ENCODE measurements around the gene MRPS23.

Gene MRPS23

DNA sequence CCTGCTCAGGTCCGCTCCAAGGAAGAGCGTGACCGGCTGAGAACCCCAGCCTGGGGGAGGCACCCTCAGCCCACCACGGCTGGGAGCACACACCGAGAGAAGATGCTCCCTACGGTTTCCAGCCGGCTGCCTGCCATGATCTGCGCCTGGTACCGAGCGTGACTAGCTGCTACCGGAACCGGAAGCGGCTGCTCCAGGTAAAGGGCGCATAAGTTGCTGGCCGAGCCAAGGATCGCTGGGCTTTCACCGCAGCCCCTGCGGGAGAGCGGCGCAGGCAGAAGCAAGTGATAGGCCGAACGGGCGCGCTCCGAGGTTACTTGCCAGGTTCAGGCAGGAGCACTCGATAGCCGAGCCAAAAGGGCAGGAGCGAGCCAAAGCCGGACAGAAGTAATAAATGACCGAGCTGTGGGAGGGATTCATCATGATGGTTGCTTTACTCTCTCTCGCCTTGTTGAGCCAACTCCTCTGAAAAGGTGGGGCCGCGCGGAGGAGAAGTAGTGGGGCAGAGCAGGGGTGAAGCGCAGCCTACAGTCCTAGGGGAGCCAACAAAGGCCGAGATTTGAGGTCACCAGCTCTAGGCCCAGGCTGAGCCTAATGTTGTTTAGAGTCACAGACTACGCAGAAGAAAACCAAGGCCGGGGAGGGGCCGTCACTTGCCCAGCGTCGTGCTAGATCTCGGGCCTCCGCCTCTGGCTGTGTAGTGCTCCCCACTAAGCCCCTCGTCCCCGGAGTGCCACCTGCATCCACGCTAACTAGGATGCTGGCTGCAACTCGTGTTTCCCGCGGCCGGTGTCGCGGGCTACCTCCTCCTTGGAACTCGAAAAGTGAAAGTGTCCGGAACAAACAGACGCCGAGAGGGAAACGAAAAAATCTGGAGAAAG is at the start of gene MRPS23:
MRPS23 (minus strand) TSS at position 171 of the 881 bp plus-strand sequence; CDS start at position 137, 34 bp downstream.
- H3K4me3 ChIP-seq (ENCODE audit: low read depth, low read length), result peak within 1 kb of the TSS; percentile 86
- peak; percentile 98 for DNase-seq (ENCODE audit: low read depth)
- TF ChIP-seq, protein P1, sequence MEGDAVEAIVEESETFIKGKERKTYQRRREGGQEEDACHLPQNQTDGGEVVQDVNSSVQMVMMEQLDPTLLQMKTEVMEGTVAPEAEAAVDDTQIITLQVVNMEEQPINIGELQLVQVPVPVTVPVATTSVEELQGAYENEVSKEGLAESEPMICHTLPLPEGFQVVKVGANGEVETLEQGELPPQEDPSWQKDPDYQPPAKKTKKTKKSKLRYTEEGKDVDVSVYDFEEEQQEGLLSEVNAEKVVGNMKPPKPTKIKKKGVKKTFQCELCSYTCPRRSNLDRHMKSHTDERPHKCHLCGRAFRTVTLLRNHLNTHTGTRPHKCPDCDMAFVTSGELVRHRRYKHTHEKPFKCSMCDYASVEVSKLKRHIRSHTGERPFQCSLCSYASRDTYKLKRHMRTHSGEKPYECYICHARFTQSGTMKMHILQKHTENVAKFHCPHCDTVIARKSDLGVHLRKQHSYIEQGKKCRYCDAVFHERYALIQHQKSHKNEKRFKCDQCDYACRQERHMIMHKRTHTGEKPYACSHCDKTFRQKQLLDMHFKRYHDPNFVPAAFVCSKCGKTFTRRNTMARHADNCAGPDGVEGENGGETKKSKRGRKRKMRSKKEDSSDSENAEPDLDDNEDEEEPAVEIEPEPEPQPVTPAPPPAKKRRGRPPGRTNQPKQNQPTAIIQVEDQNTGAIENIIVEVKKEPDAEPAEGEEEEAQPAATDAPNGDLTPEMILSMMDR (IDR thresholded peaks at IDR 0.05; ENCODE audit: control insufficient read depth, extremely low read depth, insufficient read depth), result no peak

DNA sequence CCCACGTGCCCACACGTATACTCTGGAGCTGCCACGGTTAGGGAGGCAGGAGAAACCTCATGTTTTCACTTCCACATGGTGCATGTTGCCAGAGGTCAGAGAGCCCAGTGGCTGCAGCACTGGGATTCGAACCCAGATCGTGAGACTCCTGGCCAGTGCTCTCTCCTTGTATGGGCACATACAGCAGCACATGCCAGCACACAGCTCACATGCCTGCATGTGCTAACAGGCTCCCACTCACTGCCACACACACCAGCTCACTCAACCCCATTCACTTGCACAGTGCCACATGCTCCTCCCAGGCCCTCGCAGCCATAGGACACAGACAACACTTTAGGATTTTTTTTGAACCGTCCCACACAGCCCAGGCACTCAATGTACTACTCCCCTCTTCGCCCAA is 49.5 kb upstream of the MRPS23 start:
- no peak overlapping the region for H3K4me3 ChIP-seq (ENCODE audit: low read depth, low read length)
- TF ChIP-seq, protein P1 (IDR thresholded peaks at IDR 0.05; ENCODE audit: control insufficient read depth, extremely low read depth, insufficient read depth), result no peak
- no peak for DNase-seq (ENCODE audit: low read depth)

DNA sequence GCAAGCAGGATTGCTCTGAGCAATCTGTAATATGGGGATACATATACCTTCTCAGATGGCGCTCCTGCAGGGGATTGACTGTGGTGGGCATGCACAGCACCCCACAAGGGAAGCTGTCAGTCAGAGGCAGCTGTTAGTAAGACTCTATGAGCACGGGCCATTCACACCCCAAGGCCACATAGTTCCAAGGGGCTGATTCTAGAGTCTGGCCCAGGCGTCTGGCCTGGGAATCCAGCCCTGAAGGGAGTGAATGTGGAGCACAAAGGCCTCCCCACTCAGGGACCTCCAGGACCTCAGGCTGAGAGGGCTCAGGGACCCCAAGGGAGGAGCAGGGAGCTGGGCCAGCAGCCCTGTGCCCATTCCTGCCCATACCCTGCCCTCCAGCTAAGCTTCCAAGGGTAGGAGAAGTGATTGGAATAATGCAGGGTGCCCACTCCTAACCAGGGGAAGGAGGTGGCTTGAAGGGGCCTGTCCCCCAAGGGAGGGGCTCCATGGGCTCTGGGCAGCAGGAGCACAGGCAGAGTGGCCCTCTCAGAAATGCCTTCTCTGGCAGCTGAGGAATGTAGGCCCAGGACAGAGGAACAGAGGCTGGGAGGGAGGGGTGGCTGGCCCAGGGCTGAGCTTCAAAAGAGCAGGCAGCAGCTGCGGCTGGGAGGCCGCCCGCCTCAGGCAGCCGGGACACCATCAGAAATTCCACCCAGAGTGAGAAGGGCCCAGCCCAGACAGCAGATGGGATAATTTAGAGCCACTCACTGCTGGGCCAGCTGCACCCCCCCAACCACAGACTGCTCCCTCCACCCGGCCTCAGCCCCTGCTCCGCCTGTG is 48.9 kb upstream of the MRPS23 start:
- TF ChIP-seq, protein P1 (IDR thresholded peaks at IDR 0.05; ENCODE audit: control insufficient read depth, extremely low read depth, insufficient read depth), result no peak
- H3K4me3 ChIP-seq (ENCODE audit: low read depth, low read length), result no peak overlapping the region
- no peak for DNase-seq (ENCODE audit: low read depth)

DNA sequence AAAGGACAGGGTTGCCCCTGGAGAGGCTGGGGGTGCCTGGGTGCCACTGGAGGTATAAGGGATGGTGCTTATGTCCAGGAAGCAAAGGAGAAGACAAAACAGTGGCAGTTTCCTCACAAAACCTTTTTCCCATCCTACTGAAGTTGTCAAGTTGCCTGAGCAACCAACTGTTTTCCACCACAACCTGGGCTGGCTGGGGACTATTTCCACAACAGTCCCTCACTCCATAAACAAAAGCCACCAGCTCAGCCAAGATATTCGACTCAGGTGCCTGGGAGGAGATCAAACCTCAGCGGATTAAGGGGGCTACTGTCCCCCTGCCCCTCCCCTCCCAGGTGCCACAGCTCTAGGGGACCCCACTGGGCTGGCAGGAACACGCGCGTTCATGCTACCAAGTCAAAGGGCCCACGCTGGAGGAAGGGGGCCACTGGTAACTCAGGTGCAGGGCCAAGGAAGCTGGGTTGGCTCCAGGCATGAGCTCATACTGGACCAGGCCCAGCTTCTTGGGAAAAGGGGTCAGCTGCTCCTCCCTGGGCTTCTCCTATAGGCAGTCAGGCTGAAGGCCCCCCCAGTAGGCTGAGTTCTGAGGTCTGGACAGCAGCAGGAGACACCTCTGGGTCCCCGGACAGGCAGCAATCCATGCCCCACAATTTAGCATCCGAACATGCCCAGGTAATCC is 45.7 kb upstream of the MRPS23 start:
- no peak for DNase-seq (ENCODE audit: low read depth)
- TF ChIP-seq, protein P1 (IDR thresholded peaks at IDR 0.05; ENCODE audit: control insufficient read depth, extremely low read depth, insufficient read depth), result no peak
- H3K4me3 ChIP-seq (ENCODE audit: low read depth, low read length), result no peak overlapping the region

DNA sequence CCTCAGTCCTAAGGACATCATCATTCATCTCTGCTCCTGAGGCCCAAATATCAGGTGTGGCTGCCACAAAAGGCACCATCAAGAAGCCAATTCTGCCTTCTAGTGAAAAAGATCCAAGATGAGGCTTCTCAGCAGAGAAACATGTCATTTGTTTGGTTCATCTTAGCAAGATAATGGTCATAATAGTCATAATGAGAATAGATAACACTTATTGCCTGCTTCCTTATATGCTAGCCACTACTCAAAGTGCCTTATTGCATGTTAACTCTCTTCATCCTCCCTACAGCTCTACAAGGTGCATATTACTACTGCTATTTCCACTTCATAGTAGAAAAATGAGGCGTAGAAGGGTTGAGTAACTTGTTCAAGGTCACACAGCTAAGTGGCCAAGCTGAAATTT is 45.0 kb upstream of the MRPS23 start:
- no peak for DNase-seq (ENCODE audit: low read depth)
- TF ChIP-seq, protein P1 (IDR thresholded peaks at IDR 0.05; ENCODE audit: control insufficient read depth, extremely low read depth, insufficient read depth), result no peak

DNA sequence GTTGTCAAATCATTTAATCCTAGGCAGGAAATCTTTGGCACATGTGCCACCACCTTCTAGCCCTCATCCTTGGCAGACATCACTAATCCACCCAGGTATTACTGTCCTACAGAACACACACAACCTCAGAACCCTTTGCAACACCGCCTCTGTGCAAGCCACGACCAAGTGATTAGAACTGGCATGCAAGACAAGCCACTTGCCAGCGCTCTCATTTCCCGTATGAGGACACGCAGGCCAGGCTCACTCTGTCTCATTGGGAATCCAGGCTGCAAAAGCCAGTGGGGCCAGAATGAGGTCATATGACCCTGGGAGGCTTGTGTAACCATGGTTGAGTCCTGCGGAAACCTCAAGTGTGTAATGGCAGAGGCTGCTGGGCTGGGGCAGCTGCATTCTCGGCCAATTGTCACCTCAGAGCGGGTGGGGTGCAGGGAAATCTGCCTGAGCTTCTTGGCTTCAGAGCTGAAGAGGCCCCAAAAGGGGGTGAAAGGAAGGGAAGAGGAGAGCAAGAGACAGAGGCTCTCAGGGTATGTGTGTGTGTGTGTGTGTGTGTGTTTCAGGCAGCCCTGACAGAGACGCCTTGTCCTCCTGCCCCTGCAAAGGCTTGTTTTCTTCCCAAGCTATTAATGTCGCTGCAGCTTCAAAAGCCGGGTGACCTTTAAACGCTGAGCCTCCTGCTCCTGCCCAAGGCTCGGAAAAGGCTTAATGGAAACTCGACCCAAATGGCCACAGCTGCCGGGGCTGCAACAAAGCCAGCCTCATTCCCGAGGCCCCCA is 43.2 kb upstream of the MRPS23 start:
- no peak overlapping the region for H3K4me3 ChIP-seq (ENCODE audit: low read depth, low read length)
- no peak for DNase-seq (ENCODE audit: low read depth)
- TF ChIP-seq, protein P1 (IDR thresholded peaks at IDR 0.05; ENCODE audit: control insufficient read depth, extremely low read depth, insufficient read depth), result no peak

More for the DNA sequence above, 45.0 kb upstream of the MRPS23 start:
- no peak overlapping the region for H3K4me3 ChIP-seq (ENCODE audit: low read depth, low read length)

All from LNCaP clone FGC (cell line).